ENCODE results near the gene MAN2A2.

GRCh38 chr15:90947577-90948357, 44.7 kb downstream of the MAN2A2 start:
- TF ChIP-seq CTCF (IDR thresholded peaks at IDR 0.05) (no peak), MAX (CRISPR knock-in tag; IDR thresholded peaks at IDR 0.05) (no peak), USF2 (CRISPR knock-in tag; IDR thresholded peaks at IDR 0.05) (no peak), RELA (CRISPR knock-in tag; IDR thresholded peaks at IDR 0.05; ENCODE audit: borderline replicate concordance) (no peak), FOXK1 (CRISPR knock-in tag; IDR thresholded peaks at IDR 0.05) (no peak)

All from WTC11 (cell line).